Activated CD8-positive, alpha-beta memory T cell treated with anti-CD3 and anti-CD28 coated beads for 1 hour (primary cell): ENCODE results near the gene MARCO.
"Not testable (repeated sequence)": the region's sequence is repeated elsewhere in the genome, so short reads cannot be mapped to it uniquely, and the experiment has no call there.

Experiments
- DNase-seq, 2 donors: peaks; one replicate each; pipeline ENCODE4 v3.0.0-alpha.2; 2020; ENCODE audit warnings: low read depth in 1 of 2; ENCODE audit errors: extremely low read depth in 1 of 2

The MARCO gene

DNA sequence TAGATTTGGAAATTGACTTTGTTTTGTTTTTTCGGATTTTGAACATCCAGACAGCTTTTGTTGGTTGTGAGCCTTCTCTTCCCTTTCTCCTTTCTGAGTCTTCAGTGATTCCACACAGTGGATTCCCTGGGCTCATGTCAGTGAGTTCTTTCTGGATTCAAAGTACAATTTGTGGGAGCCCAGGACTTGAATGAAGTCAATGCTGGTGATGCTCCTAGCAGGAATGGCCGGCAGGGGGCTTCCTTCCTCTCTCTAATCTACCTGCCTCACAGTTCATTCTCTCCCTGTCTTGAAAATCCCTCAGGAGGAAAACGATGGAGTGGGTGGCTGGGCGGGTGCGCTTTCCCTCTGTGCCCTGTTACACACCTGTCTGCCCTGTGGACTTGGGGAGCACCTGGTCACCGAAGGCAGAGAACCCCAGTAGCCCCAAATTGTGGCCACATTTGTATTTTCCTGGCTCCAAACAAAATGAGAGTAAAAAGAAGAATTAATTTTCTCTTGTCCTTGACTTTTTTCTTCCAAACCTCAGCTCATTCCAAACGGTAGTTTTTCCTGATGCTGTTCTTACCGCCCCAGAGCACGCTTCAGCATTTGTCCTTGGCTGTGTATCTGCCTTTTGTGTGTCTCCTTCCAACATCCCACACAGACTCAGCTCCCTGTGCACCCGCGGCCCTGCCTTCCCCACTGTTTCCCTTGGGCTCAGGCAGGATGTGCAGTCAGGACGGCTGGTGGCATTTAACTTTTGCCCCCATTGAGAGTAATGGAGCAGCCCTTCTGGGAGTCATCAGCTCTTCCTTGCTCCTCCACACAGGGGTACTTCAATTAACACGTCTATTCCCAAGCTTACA, 86.6 kb downstream of the MARCO start:
- DNase-seq: no peak

DNA sequence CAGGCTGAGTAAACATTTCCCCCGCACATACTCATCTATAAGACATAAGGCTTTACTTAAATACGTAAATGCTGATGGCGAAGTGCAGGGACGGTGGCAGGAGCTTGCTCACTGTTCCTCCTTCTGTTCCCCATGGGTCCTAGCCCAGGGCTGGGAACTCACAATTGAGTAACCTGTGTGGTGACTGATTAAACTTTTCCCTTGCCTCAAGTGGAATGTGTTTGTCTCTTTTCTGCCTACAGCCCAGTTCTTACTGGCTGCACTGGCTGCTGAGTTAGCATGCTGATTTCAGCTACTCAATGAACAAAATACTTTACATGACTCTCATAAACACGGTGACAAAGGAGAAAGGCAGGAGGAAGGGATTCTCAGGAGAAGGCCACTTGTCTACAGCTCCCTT, 87.3 kb downstream of the MARCO start:
- DNase-seq: no peak

DNA sequence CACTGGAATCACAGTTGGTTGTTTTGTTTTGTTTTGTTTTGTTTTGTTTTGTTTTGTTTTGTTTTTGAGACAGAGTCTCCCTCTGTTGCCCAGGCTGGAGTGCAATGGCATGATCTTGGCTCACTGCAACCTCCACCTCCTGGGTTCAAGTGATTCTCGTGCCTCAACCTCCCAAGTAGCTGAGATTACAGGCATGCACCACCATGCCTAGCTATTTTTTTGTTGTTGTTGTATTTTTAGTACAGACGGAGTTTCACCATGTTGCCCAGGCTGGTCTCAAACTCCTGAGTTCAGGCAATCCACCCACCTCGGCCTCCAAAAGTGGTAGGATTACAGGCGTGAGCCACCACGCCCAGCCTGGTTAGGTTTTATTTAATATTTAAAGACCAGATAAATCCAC, 95.9 kb downstream of the MARCO start:
- DNase-seq: not testable (repeated sequence)

DNA sequence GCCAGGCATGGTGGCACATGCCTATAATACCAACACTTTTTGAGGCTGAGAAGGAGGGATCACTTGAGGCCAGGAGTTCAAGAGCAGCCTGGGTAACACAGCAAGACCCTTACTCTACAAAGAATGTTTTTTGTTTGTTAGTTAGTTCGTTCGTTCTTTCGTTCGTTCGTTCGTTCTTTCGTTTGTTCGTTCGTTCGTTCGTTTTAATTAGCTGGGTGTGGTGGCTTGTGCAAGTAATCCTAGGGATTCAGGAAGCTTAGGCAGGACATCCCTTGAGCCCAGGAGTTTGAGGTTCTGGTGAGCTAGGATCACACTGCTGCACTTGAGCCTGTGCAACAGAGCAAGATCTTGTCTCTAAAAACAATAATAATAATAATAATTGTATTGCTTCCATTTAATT, 98.7 kb downstream of the MARCO start:
- no peak for DNase-seq
